Esophagus mucosa (tissue), 1 donor: ENCODE results near the gene HM13. TPM values are rescaled to one million over a fixed set of nuclear protein-coding genes. Genes with fewer than 3 reads are reported as not detected.

ENCODE experiments used
- ATAC-seq: fragments of 200-7000 bp; cut with Tn5 transposase; one replicate; pipeline ENCODE4 v1.9.1; 2020
- total RNA-seq: library from RNA; stranded (reverse); gene quantifications from one replicate; pipeline ENCODE4 v1.2.4, GENCODE V29; 2023
- donor health status: DM: yes; HTN: yes; CAD: no.

Gene HM13
- total RNA-seq, 1 donor from 2014 or later, result 232 TPM

- ATAC-seq, result peak; percentile 44
Measured at GRCh38 chr20:31543966-31544598, 29.8 kb downstream of the HM13 start.

- no peak for ATAC-seq
Measured at GRCh38 chr20:31544600-31544999, 30.4 kb downstream of the HM13 start.

GRCh38 chr20:31545621-31546040, 31.4 kb downstream of the HM13 start:
- ATAC-seq, result peak; percentile 47

- peak; percentile 70 for ATAC-seq
Measured at GRCh38 chr20:31547017-31547675, 32.9 kb downstream of the HM13 start.

GRCh38 chr20:31547720-31548298, 33.6 kb downstream of the HM13 start:
- no peak for ATAC-seq

GRCh38 chr20:31548820-31549512, 34.7 kb downstream of the HM13 start:
- no peak for ATAC-seq

GRCh38 chr20:31549513-31549880, 35.3 kb downstream of the HM13 start:
- no peak for ATAC-seq

- ATAC-seq, result no peak
Measured at GRCh38 chr20:31550099-31550498, 35.9 kb downstream of the HM13 start.

GRCh38 chr20:31551163-31552081, 37.2 kb downstream of the HM13 start:
- no peak for ATAC-seq

GRCh38 chr20:31555203-31555775, 41.0 kb downstream of the HM13 start:
- no peak for ATAC-seq

- ATAC-seq, result no peak
Measured at GRCh38 chr20:31559704-31560093, 45.5 kb downstream of the HM13 start.

- ATAC-seq, result peak; percentile 51
Measured at GRCh38 chr20:31560094-31560745, 46.0 kb downstream of the HM13 start.

GRCh38 chr20:31560746-31561598, 46.7 kb downstream of the HM13 start:
- peak; percentile 79 for ATAC-seq

- no peak for ATAC-seq
Measured at GRCh38 chr20:31562241-31562640, 48.0 kb downstream of the HM13 start.

GRCh38 chr20:31564284-31564683, 50.0 kb downstream of the HM13 start:
- ATAC-seq, result no peak

- peak; percentile 66 for ATAC-seq
Measured at GRCh38 chr20:31565699-31566318, 51.6 kb downstream of the HM13 start.

GRCh38 chr20:31566319-31566657, 52.0 kb downstream of the HM13 start:
- peak; percentile 1 for ATAC-seq

- peak; percentile 63 for ATAC-seq
Measured at GRCh38 chr20:31566658-31567379, 52.6 kb downstream of the HM13 start.

- no peak for ATAC-seq
Measured at GRCh38 chr20:31567380-31567720, 53.1 kb downstream of the HM13 start.
